ENCODE measurements around the gene PHEX.
"Not testable (repeated sequence)": the region's sequence is repeated elsewhere in the genome, so short reads cannot be mapped to it uniquely, and the experiment has no call there.

PHEX gene

GRCh38 chrX:22268706-22269105, 236.6 kb downstream of the PHEX start:
- no peak for DNase-seq

DNA sequence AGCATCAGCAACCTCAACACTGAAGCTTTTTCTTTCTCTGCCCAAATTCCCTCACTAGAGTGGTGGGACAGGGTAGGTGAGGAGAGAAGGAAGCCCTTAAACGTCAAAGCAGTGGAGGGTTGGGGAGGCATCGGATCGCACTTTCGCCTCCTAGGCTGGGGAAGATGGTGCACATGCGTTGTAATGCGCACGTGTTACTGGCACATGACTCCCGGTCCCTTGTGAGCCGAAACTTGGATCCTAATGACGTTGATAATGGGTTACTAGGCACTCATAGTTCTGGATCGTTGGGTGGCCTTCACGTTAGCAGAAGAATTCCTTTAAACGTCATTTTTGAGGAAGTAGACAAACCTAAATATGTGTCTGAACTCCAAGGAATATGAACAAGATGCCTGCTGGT, 240.5 kb downstream of the PHEX start, which contains the start of gene CBLL2:
CBLL2 (plus strand) TSS at position 301 of the 400 bp plus-strand sequence; CDS start at position 380, 79 bp downstream.
- no peak for DNase-seq

DNA sequence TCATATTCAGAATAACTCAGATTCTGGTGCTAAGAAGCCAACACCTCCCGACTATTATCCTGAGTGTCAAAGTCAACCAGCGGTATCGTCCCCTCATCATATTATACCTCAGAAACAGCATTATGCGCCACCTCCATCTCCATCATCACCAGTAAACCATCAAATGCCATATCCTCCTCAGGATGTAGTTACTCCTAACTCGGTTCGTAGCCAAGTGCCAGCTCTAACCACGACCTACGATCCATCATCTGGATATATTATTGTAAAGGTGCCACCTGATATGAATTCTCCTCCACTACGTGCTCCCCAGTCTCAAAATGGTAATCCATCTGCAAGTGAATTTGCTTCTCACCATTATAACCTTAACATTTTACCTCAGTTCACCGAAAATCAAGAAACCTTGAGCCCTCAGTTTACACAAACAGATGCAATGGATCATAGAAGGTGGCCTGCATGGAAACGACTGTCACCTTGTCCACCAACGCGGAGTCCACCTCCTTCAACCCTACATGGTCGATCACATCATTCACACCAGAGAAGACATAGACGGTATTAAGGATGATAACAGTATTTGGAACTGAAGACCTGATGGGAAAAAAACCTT, 241.7 kb downstream of the PHEX start:
- no peak for DNase-seq

- DNase-seq, result no peak
These were observed 244.7 kb downstream of the PHEX start for GRCh38 chrX:22276781-22277180.

DNA sequence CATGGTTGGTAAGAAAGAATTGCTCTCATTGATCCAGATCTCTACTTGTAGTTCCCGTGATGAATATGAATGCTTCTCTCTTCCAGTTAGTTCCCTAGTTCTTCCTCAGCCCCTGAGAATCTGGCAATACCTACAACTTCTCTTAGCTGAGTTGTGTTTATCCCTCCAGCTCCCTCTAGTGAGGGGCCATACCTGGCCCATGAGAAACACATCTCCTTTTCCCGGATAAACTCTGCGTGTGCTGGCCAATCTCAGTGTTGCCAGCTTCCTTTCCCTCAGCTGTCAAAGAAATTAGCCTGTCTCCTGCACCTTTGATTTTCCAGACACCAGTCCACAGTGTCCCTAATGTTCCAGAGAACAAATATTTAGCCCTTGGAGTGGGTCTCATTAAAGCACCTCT, 246.2 kb downstream of the PHEX start:
- peak in 1 of 3 experiments; percentile 12 for DNase-seq

GRCh38 chrX:22289209-22289608, 257.1 kb downstream of the PHEX start:
- DNase-seq, result not testable (repeated sequence)

DNA sequence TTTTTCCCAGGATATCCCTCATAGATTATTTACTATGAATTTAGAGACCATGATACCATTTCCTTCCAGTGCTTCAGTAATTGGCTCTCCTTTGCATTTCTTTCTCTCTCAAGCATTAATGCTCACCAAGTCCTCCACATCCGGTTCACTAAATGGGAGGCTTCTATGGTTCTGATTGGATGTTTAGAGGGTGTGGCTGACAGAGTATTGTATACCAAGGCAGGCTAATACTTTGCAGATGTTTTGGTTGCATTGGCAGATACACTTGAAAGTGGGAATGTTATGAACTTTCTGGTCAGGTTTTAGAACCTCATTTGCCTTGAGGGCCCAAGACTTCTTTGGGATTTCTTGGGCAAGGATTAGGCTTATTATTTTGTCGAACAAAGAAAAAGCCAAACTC, 264.7 kb downstream of the PHEX start:
- DNase-seq, result no peak

DNA sequence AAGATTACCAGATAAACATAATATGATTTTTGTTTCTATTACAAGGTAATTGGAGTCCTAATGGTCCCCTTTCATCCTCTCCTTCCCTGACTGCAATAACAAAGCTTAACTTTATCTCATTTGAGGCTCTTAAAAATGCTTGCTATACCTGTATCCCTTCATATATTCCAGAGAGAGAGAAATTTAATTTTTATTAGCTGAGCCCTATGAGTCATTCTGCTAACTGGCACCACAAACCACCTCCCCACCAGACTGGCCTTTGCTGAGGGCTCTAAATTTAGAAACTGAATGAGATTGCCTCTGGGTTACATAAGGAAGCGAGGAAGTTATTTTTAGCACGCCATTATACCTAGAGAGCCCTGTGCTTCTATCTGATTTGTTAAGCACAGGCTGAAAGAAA, 268.0 kb downstream of the PHEX start:
- DNase-seq, result peak; percentile 45 to 93 (median 71)

Data from NCI-H1417 (cell line).